Fibroblast of the conjunctiva (primary cell): ENCODE data around the gene DBF4.
A peak's percentile ranks its signal among the peaks of the same experiment; 100 is the strongest.
"Not testable (repeated sequence)": the region's sequence is repeated elsewhere in the genome, so short reads cannot be mapped to it uniquely, and the experiment has no call there.

Source experiments
- DNase-seq: peaks from one replicate; pipeline ENCODE4 v3.0.0-alpha.2; 2010; ENCODE audit warnings: low read depth

The DBF4 gene

GRCh38 chr7:87882151-87882937 lies 6.1 kb downstream of the DBF4 start:
- no peak for DNase-seq

- DNase-seq: no peak
Measured at GRCh38 chr7:87885018-87885417, 8.7 kb downstream of the DBF4 start.

- DNase-seq: peak; percentile 21
Measured at GRCh38 chr7:87886875-87887274, 10.6 kb downstream of the DBF4 start.

- DNase-seq: no peak
Measured at GRCh38 chr7:87895363-87895762, 19.1 kb downstream of the DBF4 start.

GRCh38 chr7:87899255-87899654 lies 23.0 kb downstream of the DBF4 start:
- no peak for DNase-seq

- DNase-seq: not testable (repeated sequence)
Measured at GRCh38 chr7:87907136-87907906, 31.0 kb downstream of the DBF4 start.

GRCh38 chr7:87908814-87909213 lies 32.5 kb downstream of the DBF4 start:
- DNase-seq: not testable (repeated sequence)

- no peak for DNase-seq
Measured at GRCh38 chr7:87912121-87912520, 35.8 kb downstream of the DBF4 start.

GRCh38 chr7:87918740-87919139 lies 42.4 kb downstream of the DBF4 start:
- DNase-seq: no peak

GRCh38 chr7:87919875-87920274 lies 43.6 kb downstream of the DBF4 start:
- DNase-seq: no peak

- no peak for DNase-seq
Measured at GRCh38 chr7:87920578-87920977, 44.3 kb downstream of the DBF4 start.

GRCh38 chr7:87922759-87923395 lies 46.6 kb downstream of the DBF4 start:
- DNase-seq: not testable (repeated sequence)

- DNase-seq: no peak
Measured at GRCh38 chr7:87926581-87927461, 50.5 kb downstream of the DBF4 start.

- no peak for DNase-seq
Measured at GRCh38 chr7:87933605-87933952, 57.3 kb downstream of the DBF4 start.

GRCh38 chr7:87933953-87934698 lies 57.8 kb downstream of the DBF4 start, which contains the start of gene ADAM22:
ADAM22 (plus strand) TSS chr7:87934251; CDS start chr7:87934466, 215 bp downstream.
- DNase-seq: peak; percentile 59

- DNase-seq: no peak
Measured at GRCh38 chr7:87934699-87935383, 58.5 kb downstream of the DBF4 start.

GRCh38 chr7:87935384-87935706 lies 59.1 kb downstream of the DBF4 start:
- no peak for DNase-seq

GRCh38 chr7:87941138-87941537 lies 64.8 kb downstream of the DBF4 start:
- no peak for DNase-seq

- no peak for DNase-seq
Measured at GRCh38 chr7:87944547-87944946, 68.3 kb downstream of the DBF4 start.

GRCh38 chr7:87945926-87946325 lies 69.6 kb downstream of the DBF4 start:
- not testable (repeated sequence) for DNase-seq

GRCh38 chr7:87948371-87948770 lies 72.1 kb downstream of the DBF4 start:
- DNase-seq: no peak
